ENCODE measurements around the gene GDAP1L1.

DNA sequence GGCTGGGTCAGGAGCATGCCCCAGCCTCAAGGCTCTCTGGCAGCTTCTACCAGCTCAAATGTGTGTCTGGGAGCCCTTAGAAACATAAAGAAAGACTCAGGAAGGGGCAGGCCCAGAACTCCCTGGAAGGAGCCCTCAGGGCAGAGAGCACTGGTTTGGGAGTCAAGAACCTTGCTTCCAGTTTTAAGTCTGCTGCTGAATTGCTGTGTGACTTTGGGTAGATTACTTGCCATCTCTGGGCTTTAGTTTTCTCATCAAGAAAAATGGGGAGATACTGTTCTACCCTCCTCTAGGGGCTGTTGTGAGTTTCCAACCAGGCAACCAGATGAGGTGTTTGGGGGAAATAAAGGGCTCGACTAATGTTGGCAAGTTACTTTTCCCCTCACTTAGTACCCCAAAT lies 8.8 kb downstream of the GDAP1L1 start:
- TF ChIP-seq, protein P1, sequence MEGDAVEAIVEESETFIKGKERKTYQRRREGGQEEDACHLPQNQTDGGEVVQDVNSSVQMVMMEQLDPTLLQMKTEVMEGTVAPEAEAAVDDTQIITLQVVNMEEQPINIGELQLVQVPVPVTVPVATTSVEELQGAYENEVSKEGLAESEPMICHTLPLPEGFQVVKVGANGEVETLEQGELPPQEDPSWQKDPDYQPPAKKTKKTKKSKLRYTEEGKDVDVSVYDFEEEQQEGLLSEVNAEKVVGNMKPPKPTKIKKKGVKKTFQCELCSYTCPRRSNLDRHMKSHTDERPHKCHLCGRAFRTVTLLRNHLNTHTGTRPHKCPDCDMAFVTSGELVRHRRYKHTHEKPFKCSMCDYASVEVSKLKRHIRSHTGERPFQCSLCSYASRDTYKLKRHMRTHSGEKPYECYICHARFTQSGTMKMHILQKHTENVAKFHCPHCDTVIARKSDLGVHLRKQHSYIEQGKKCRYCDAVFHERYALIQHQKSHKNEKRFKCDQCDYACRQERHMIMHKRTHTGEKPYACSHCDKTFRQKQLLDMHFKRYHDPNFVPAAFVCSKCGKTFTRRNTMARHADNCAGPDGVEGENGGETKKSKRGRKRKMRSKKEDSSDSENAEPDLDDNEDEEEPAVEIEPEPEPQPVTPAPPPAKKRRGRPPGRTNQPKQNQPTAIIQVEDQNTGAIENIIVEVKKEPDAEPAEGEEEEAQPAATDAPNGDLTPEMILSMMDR (IDR thresholded peaks at IDR 0.05; ENCODE audit: poor library complexity), result no peak
- no peak for TF ChIP-seq EZH2phosphoT487 (IDR thresholded peaks at IDR 0.05; ENCODE audit: low read depth, severe bottlenecking, unreplicated experiment)

All from hepatocyte (in vitro differentiated cells).